Measurements from ENCODE around the gene PRSS33. TPM values are rescaled to one million over a fixed set of nuclear protein-coding genes. Genes with fewer than 3 reads are reported as not detected.

PRSS33 gene
- total RNA-seq, 4 donors from 2014 or later, result not detected

DNA sequence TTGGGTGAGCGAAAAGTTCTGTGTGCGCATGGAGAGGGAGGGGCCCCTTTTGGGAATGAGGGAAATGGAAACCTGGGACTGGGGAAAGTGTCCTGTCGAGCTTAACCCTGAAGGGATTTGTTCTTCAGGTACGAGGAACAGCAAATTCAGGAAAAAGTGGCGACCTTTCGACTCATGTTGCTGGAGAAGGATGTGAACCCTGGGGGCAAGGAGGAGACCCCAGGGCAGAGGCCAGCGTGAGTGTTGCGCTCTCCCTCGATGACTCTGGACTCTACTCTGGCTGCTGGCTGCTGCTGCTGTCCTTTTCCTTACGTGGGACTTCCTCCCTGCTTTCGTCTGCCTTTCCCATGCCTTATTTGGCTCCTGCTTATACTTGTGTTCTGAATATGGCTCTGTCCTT, 30.0 kb downstream of the PRSS33 start:
- 61 to 65% methylated on average over 9 to 11 of the region's 11 CpGs for WGBS, 2 donors (ENCODE audit: low coverage in 1 of 2)
- Histone ChIP-seq H3K9me3 (no peaks in the 10 kb centered on the region), H3K4me3 (no peak overlapping the region), H3K27ac (no peak overlapping the region), H3K4me1 (peaks cover 0 to 64% (median 27%) of the 10 kb centered on the region in 3 donors), H3K36me3 (peaks cover 15 to 61% of the 10 kb centered on the region in 2 donors), H3K27me3 (no peaks in the 10 kb centered on the region)
- ATAC-seq, result no peak
- TF ChIP-seq POLR2AphosphoS5 (IDR thresholded peaks at IDR 0.05), result no peak
- TF ChIP-seq, protein P1, sequence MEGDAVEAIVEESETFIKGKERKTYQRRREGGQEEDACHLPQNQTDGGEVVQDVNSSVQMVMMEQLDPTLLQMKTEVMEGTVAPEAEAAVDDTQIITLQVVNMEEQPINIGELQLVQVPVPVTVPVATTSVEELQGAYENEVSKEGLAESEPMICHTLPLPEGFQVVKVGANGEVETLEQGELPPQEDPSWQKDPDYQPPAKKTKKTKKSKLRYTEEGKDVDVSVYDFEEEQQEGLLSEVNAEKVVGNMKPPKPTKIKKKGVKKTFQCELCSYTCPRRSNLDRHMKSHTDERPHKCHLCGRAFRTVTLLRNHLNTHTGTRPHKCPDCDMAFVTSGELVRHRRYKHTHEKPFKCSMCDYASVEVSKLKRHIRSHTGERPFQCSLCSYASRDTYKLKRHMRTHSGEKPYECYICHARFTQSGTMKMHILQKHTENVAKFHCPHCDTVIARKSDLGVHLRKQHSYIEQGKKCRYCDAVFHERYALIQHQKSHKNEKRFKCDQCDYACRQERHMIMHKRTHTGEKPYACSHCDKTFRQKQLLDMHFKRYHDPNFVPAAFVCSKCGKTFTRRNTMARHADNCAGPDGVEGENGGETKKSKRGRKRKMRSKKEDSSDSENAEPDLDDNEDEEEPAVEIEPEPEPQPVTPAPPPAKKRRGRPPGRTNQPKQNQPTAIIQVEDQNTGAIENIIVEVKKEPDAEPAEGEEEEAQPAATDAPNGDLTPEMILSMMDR (IDR thresholded peaks at IDR 0.05), result no peak
- TF ChIP-seq POLR2A (IDR thresholded peaks at IDR 0.05), result no peak
- no peak for TF ChIP-seq EP300 (IDR thresholded peaks at IDR 0.05)

DNA sequence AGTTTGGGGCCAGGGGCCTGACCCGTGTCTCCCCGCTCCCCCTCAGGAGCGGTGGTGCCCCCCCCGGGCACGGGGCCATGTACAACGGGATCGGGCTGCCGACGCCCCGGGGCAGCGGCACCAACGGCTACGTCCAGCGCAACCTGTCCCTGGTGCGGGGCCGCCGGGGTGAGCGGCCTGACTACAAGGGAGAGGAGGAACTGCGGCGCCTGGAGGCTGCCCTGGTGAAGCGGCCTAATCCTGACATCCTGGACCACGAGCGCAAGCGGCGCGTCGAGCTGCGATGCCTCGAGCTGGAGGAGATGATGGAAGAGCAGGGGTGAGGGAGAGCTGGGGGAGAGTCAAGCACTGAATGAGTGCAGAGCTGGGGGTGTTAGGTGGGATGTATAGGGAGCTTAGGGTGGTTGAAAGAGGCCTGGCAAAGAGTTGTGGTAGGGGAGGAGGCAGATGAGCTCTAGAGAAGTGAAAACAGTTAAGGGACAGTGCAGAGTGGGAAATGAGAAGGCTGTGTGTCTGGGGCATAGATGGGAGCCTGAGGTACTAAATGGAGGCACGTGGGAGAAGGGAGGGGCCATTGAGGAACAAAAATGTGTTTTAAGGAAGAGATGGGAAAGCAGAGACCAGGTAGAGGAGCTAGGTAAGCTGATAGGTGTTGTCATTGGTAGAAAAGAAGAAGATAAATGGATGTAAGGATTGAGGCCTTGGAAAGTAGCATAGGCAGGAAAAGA, 30.9 kb downstream of the PRSS33 start:
- no peak for TF ChIP-seq POLR2A (IDR thresholded peaks at IDR 0.05)
- TF ChIP-seq POLR2AphosphoS5 (IDR thresholded peaks at IDR 0.05), result no peak
- TF ChIP-seq EP300 (IDR thresholded peaks at IDR 0.05), result no peak
- TF ChIP-seq, protein P1 (IDR thresholded peaks at IDR 0.05), result no peak
- Histone ChIP-seq H3K27ac (no peak overlapping the region), H3K4me3 (no peak overlapping the region), H3K27me3 (no peaks in the 10 kb centered on the region), H3K4me1 (peaks cover 0 to 70% (median 27%) of the 10 kb centered on the region in 3 donors), H3K36me3 (peaks cover 15 to 52% of the 10 kb centered on the region in 2 donors), H3K9me3 (no peaks in the 10 kb centered on the region)
- no peak for ATAC-seq
- WGBS, 2 donors (ENCODE audit: low coverage in 1 of 2), result 58 to 90% methylated on average over 2 to 13 of the region's 30 CpGs

DNA sequence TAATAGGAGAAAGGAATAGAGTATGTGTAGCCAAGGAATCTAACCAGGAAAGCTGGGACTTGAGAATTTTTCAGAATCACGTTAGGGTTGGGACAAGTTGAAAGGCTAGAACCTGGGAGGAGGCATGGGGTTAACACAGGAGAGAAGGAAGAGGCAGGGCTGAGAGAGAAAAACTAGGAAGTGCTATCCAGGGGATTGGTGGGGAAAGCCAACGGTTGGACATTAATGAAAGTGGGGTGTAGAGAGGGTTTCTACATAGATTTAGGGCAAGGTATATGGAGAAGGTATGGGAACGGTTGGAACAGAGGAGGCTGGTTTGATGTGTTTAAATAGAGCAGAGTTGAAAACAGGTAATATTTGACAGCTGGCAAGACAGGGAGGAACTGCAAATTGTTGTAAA, 32.2 kb downstream of the PRSS33 start:
- no peaks in the 10 kb centered on the region for H3K27me3 ChIP-seq
- peaks cover 13 to 39% of the 10 kb centered on the region in 2 donors for H3K36me3 ChIP-seq
- no peaks in the 10 kb centered on the region for H3K9me3 ChIP-seq
- TF ChIP-seq POLR2A (IDR thresholded peaks at IDR 0.05) (no peak), EP300 (IDR thresholded peaks at IDR 0.05) (no peak), POLR2AphosphoS5 (IDR thresholded peaks at IDR 0.05) (no peak)
- TF ChIP-seq, protein P1 (IDR thresholded peaks at IDR 0.05), result no peak
- no peak overlapping the region for H3K27ac ChIP-seq
- peaks cover 0 to 74% (median 27%) of the 10 kb centered on the region in 3 donors for H3K4me1 ChIP-seq
- WGBS, 2 donors (ENCODE audit: low coverage in 1 of 2), result 3 to 16% methylated on average over 3 of the region's 3 CpGs
- ATAC-seq, result no peak
- H3K4me3 ChIP-seq, result peak overlapping the region; percentile 6 to 89

DNA sequence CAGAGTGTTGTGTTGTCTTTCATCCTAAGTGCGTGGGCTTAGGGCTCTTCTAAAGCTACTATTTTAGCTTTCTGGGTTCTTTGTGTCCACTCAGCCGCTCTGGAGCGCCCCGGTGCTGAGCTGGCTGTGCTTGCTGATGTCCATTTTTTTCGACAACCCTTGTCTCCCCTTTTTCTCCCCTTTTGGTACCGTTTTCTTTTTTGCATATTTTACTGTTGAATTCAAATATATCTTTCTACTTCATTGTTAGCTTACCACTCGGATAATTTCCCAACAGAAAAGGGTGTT, 33.7 kb downstream of the PRSS33 start:
- peak overlapping the region in 3 of 4 donors; percentile 96 to 100 (median 98) for H3K27ac ChIP-seq
- peaks cover 3 to 24% of the 10 kb centered on the region in 2 donors for H3K36me3 ChIP-seq
- peak overlapping the region; percentile 62 to 89 for H3K4me3 ChIP-seq
- no peaks in the 10 kb centered on the region for H3K9me3 ChIP-seq
- no peak for TF ChIP-seq EP300 (IDR thresholded peaks at IDR 0.05)
- no peak for TF ChIP-seq POLR2A (IDR thresholded peaks at IDR 0.05)
- no peak for TF ChIP-seq POLR2AphosphoS5 (IDR thresholded peaks at IDR 0.05)
- TF ChIP-seq, protein P1 (IDR thresholded peaks at IDR 0.05), result no peak
- ATAC-seq, result no peak
- WGBS, 2 donors (ENCODE audit: low coverage in 1 of 2), result 0 to 1% methylated on average over 7 of the region's 7 CpGs
- no peaks in the 10 kb centered on the region for H3K27me3 ChIP-seq
- H3K4me1 ChIP-seq, result peaks cover 0 to 61% (median 27%) of the 10 kb centered on the region in 3 donors

Measured in gastroesophageal sphincter (tissue), 4 donors.